Spinal cord (tissue), 10 donors: ENCODE measurements around the gene CDC14B. TPM values are rescaled to one million over a fixed set of nuclear protein-coding genes. Genes with fewer than 3 reads are reported as not detected.
"Not testable (repeated sequence)": the region's sequence is repeated elsewhere in the genome, so short reads cannot be mapped to it uniquely, and the experiment has no call there.

Source experiments
- DNase-seq, 6 donors: peaks; one replicate each; pipeline versions ENCODE4 v3.0.0 to v3.0.0-alpha.2; 2013 to 2015; ENCODE audit warnings: low spot score in 6 of 6, low read depth in 4 of 6
- H3K27ac ChIP-seq: one replicate; pipeline ENCODE4 v1.5.1; 2013; ENCODE audit warnings: low read depth, low read length, control low read depth
- H3K27me3 ChIP-seq: one replicate; pipeline ENCODE4 v1.6.1; 2013; ENCODE audit warnings: low read length; ENCODE audit not compliant: control insufficient read depth, insufficient read depth
- H3K36me3 ChIP-seq: one replicate; pipeline ENCODE4 v1.6.1; 2013; ENCODE audit warnings: low read length; ENCODE audit not compliant: control insufficient read depth, insufficient read depth
- H3K4me1 ChIP-seq: one replicate; pipeline ENCODE4 v1.6.1; 2013; ENCODE audit warnings: low read length; ENCODE audit not compliant: control insufficient read depth, insufficient read depth
- H3K4me3 ChIP-seq: one replicate; pipeline ENCODE4 v1.5.1; 2013; ENCODE audit warnings: low read depth, low read length, control low read depth
- H3K9me3 ChIP-seq: one replicate; pipeline ENCODE4 v1.6.1; 2013; ENCODE audit warnings: low read length; ENCODE audit not compliant: control insufficient read depth, insufficient read depth
- WGBS: methylation state at CpG from one replicate; pipeline ENCODE4 v1.1.5; 2013; ENCODE audit warnings: missing lambda C conversion rate; ENCODE audit not compliant: insufficient coverage; 5-methylcytosine and 5-hydroxymethylcytosine counted together
- polyA plus RNA-seq, 2 donors: library from polyadenylated mRNA; unstranded; fragments of 120-200 nt; gene quantifications; one replicate each; pipeline ENCODE4 v1.2.1, GENCODE V29; 2013; ENCODE audit not compliant: insufficient read length in 2 of 2
- total RNA-seq, 2 donors: library from RNA; depleted of rRNA in 1 of 2; stranded (reverse); fragments of 120-200 nt in 1 of 2; fragments of >200 nt in 1 of 2; gene quantifications; one replicate each; pipeline versions ENCODE4 v1.2.3 to v1.2.4, GENCODE V29; 2013 to 2014
- donor health status: healthy.

Gene CDC14B
- total and polyA plus RNA-seq, 4 donors, result 19.5 to 46.5 (median 20.1) TPM

DNA sequence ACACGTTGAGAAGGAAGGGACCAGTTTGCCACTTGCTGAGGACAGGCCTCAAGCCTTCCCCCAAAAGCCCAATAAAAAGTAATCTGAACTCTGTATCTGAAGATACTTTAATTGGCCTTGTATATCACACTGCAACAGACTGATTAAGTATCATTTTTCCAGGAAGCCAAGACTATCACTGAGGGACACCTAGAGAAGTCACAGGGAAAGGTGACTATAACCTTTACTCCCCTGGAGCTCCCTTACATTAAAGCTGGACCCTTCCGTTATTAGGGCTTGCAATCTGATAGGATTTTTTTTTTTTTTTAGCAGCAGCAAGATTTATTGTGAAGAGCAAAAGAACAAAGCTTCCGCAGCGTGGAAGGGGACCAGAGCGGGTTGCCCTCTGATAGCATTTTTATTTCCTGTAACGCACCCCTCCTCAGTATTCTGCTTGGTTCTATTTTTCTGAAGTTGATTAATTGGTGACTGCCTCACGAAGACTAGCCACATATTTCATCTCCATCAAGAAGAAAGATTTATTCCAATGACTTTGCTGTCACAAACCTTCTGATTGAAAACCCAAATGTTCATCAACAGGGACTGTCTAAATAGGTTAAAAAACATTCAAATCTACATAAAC, 2.7 kb downstream of the CDC14B start:
- Histone ChIP-seq H3K27me3 (peaks cover 3% of the 10 kb centered on the region), H3K36me3 (no peaks in the 10 kb centered on the region), H3K9me3 (no peaks in the 10 kb centered on the region), H3K27ac (no peak overlapping the region), H3K4me1 (peaks cover 17% of the 10 kb centered on the region), H3K4me3 (no peak overlapping the region)
- DNase-seq, result no peak
- WGBS, result no CpG with 5 or more reads among the region's 7 CpGs

GRCh38 chr9:96615411-96615810, 4.2 kb downstream of the CDC14B start:
- Histone ChIP-seq H3K27ac (no peak overlapping the region), H3K4me1 (peaks cover 18% of the 10 kb centered on the region), H3K9me3 (no peaks in the 10 kb centered on the region)

GRCh38 chr9:96614664-96615063, 5.0 kb downstream of the CDC14B start:
- whole genome bisulfite sequencing, result 100% methylated on average over 1 of the region's 4 CpGs
- DNase-seq, H3K27ac ChIP-seq, H3K36me3 ChIP-seq, H3K9me3 ChIP-seq, H3K27me3 ChIP-seq, H3K4me3 ChIP-seq: not testable (repeated sequence)
- H3K4me1 ChIP-seq, result peaks cover 22% of the 10 kb centered on the region

More at GRCh38 chr9:96615411-96615810, 4.2 kb downstream of the CDC14B start:
- Histone ChIP-seq H3K36me3 (no peaks in the 10 kb centered on the region), H3K4me3 (no peak overlapping the region), H3K27me3 (no peaks in the 10 kb centered on the region)
- no CpG with 5 or more reads among the region's 6 CpGs for WGBS
- no peak for DNase-seq

GRCh38 chr9:96612966-96613589, 6.6 kb downstream of the CDC14B start:
- Histone ChIP-seq H3K27ac (no peak overlapping the region), H3K36me3 (no peaks in the 10 kb centered on the region), H3K4me3 (no peak overlapping the region), H3K9me3 (no peaks in the 10 kb centered on the region), H3K27me3 (no peaks in the 10 kb centered on the region), H3K4me1 (peaks cover 14% of the 10 kb centered on the region)
- DNase-seq, result peak in 1 of 6 donors; percentile 49
- no CpG with 5 or more reads among the region's 1 CpG for WGBS

DNA sequence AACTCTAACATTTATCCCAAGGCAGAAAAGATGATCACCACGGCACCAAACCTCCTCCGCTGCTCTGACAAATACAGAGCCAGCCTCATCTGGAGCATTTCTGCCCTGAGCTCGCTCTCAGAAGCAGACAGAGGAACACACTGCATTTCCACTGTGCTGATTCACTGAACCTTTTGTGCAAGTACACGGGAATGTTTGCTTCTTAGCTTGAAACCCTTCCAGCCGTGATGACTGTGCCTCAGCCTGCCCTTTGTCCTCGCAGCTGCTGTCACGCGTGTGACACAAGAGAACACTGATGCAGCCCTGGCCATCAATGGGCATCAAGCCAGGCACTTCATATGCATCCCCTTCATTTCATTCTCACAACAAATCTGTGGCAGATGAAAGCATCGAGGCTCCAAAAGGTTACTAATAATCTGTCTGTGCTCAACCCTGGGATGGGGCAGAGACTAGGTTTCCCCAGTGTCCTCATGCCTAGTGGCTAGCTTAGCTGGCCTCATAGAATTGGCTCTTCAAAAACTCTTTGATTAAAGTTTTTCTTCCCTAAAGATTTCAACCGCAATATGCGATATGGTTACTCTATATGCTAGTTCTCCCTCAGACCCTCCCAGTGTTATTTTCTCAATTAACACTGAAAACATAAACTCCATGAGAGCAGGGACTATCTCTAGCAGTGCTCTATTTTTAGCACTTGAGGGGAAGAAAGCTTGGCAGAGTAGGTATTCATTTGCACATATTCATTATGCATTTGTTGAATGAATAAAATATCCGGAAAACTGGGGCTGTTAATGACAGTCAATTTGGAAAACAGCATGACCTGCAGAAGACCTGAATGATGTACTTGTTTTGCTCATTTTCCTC, 7.3 kb downstream of the CDC14B start:
- Histone ChIP-seq H3K4me1 (peaks cover 9% of the 10 kb centered on the region), H3K27me3 (no peaks in the 10 kb centered on the region), H3K27ac (peak overlapping the region; percentile 25), H3K4me3 (peak overlapping the region; percentile 3), H3K9me3 (no peaks in the 10 kb centered on the region), H3K36me3 (no peaks in the 10 kb centered on the region)
- 7% methylated on average over 9 of the region's 12 CpGs for WGBS
- peak; percentile 56 to 92 (median 75) for DNase-seq

DNA sequence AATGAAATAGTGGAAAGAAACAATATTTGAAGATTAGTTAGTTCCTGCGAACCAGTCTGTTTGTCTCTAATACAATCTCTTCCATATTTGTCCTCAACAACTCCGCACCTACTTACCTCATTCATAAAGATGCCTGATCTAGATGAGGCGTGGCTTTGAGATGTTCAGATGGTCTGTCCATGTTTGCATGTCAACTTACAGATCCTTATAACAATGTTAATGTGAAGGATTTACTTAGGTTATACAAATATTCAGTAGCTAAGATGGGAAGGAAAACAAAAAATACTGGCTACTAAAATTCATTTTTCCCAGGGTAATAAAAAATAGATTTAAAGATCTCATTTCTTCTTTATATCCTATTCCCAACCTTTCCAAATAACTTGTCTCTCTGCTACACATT, 8.3 kb downstream of the CDC14B start:
- no peak for DNase-seq
- Histone ChIP-seq H3K4me3 (no peak overlapping the region), H3K4me1 (peaks cover 9% of the 10 kb centered on the region), H3K27me3 (no peaks in the 10 kb centered on the region), H3K36me3 (no peaks in the 10 kb centered on the region), H3K9me3 (no peaks in the 10 kb centered on the region), H3K27ac (peak overlapping the region; percentile 25)
- WGBS, result no CpG with 5 or more reads among the region's 3 CpGs

GRCh38 chr9:96609732-96610131, 9.9 kb downstream of the CDC14B start:
- peaks cover 14% of the 10 kb centered on the region for H3K4me1 ChIP-seq
- no peak for DNase-seq
- no peaks in the 10 kb centered on the region for H3K36me3 ChIP-seq
- H3K27me3 ChIP-seq, result no peaks in the 10 kb centered on the region
- no peak overlapping the region for H3K27ac ChIP-seq
- no peaks in the 10 kb centered on the region for H3K9me3 ChIP-seq
- no peak overlapping the region for H3K4me3 ChIP-seq

DNA sequence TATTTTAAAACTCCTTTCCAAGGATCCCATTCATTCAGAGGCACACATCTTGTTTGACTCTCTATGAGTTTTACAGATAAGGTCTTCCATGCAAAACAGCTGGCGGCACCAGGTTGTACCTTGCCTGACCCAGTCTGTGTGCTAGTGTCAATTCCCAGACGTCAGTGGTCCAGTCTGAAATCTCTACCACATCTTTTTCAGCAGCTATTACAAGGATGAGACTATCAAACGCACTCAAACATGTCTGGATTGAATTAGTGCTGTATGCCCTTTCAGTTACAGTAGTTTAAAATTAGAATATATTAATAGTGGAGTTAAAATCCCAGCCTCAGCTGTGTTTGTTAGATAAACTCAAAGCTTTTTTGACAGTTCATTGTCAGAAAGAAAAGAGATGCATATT, 11.7 kb downstream of the CDC14B start:
- H3K27me3 ChIP-seq, result no peaks in the 10 kb centered on the region
- H3K4me1 ChIP-seq, result peaks cover 14% of the 10 kb centered on the region
- WGBS, result 100% methylated on average over 1 of the region's 3 CpGs
- H3K27ac ChIP-seq, result no peak overlapping the region
- no peak for DNase-seq
- no peaks in the 10 kb centered on the region for H3K9me3 ChIP-seq
- H3K36me3 ChIP-seq, result no peaks in the 10 kb centered on the region
- no peak overlapping the region for H3K4me3 ChIP-seq

DNA sequence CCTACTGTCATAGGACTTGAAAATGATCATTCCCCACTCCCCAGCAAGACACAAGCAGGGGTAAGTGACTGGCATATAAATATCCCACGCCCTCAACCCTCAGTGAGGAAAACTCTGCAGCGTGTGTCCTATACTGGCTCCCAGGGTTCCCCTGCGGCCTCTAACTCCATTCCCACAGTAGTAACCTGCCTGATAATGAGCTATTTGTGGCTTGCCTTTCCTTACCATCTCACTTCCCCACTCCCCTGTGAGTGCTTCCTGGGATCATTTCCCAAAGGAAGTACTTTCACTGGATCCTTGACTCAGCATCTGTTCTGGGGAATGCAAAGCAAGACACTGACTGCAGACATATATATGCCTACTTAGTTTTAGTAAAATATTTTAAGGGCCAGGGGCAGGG, 14.3 kb downstream of the CDC14B start:
- Histone ChIP-seq H3K27ac (no peak overlapping the region), H3K4me3 (no peak overlapping the region), H3K36me3 (no peaks in the 10 kb centered on the region), H3K27me3 (no peaks in the 10 kb centered on the region), H3K4me1 (peaks cover 8% of the 10 kb centered on the region), H3K9me3 (no peaks in the 10 kb centered on the region)
- DNase-seq, result no peak
- no CpG with 5 or more reads among the region's 3 CpGs for WGBS
